K562 (cell line): ENCODE measurements around the gene RNF213. TPM values are rescaled to one million over a fixed set of nuclear protein-coding genes. Genes with fewer than 3 reads are reported as not detected.

Source experiments
- ATAC-seq: fragments of 200-7000 bp; cut with Tn5 transposase; 3 replicates; pipeline ENCODE4 v1.9.1; 2020; ENCODE audit warnings: moderate library complexity
- BruUV-seq: library from RNA; stranded (reverse); fragments of 400-500 nt; replicated peaks from 2 replicates; lab custom pipeline; 2021; lab: Mats Ljungman, UMichigan
- CTCF ChIA-PET: fragments of 300-600 bp; formaldehyde crosslinking; extraction: SDS; loops from one replicate; lab custom pipeline; 2021; ENCODE audit warnings: low intra/inter-chr PET ratio; lab: Yijun Ruan, JAX
- POLR2A ChIA-PET: fragments of 300-600, 350-650 bp; sonication (Branson Sonifier 250); formaldehyde crosslinking; extraction: SDS; loops from one replicate; lab custom pipeline; 2021; ENCODE audit warnings: antibody characterized with exemption, inconsistent platforms; lab: Yijun Ruan, JAX
- DNase-seq, 4 experiments: peaks; one replicate each; pipeline versions ENCODE4 v3.0.0 to v3.0.0-alpha.2; 2011 to 2018; ENCODE audit warnings: low spot score in 3 of 4, mixed read lengths in 3 of 4; ENCODE audit errors: extremely low read depth in 1 of 4
- FAIRE-seq: peaks from 2 replicates; lab custom pipeline; 2011; peaks lifted over from hg19 to GRCh38; lab: Jason Lieb, UNC
- H2AFZ ChIP-seq: 2 replicates; pipeline ENCODE4 v1.6.0; 2011; ENCODE audit warnings: low read depth, low read length, control low read depth, inconsistent platforms
- H3K27ac ChIP-seq: fragments of 200-600 bp; 3 replicates; pipeline ENCODE4 v1.8.0; 2011; ENCODE audit warnings: low read depth, mild to moderate bottlenecking, control low read depth, inconsistent platforms, low read length, moderate library complexity, mixed read lengths; ENCODE audit errors: extremely low read depth
- H3K27me3 ChIP-seq, 2 experiments: fragments of 300-600 bp in 1 of 2; 2 replicates in 1 of 2; 3 replicates in 1 of 2; pipeline versions ENCODE4 v1.6.0 to v1.8.0; 2011; ENCODE audit warnings: inconsistent platforms in 2 of 2, low read length in 2 of 2, mild to moderate bottlenecking in 1 of 2, mixed read lengths in 1 of 2, moderate library complexity in 1 of 2; ENCODE audit not compliant: control insufficient read depth in 2 of 2, insufficient read depth in 2 of 2
- H3K36me3 ChIP-seq: fragments of 300-600 bp; 3 replicates; pipeline ENCODE4 v1.8.0; 2011; ENCODE audit warnings: mild to moderate bottlenecking, low read length, inconsistent platforms; ENCODE audit not compliant: control insufficient read depth, insufficient read depth
- H3K4me1 ChIP-seq, 2 experiments: fragments of 200-600 bp in 1 of 2; replicated peaks in 1 of 2; 2 replicates in 1 of 2; 3 replicates in 1 of 2; pipeline versions ENCODE4 v1.5.1 to v1.8.0; 2011; ENCODE audit warnings: inconsistent platforms in 2 of 2, low read length in 2 of 2, mild to moderate bottlenecking in 1 of 2, mixed read lengths in 1 of 2, moderate library complexity in 1 of 2; ENCODE audit not compliant: control insufficient read depth in 2 of 2, insufficient read depth in 2 of 2
- H3K4me2 ChIP-seq: 2 replicates; pipeline ENCODE4 v1.6.1; 2011; ENCODE audit warnings: low read length, control low read depth, inconsistent platforms, mixed read lengths; ENCODE audit not compliant: insufficient read depth
- H3K4me3 ChIP-seq: fragments of 200-600 bp; sonication (generic), shearing (Covaris generic); 2 replicates; pipeline ENCODE4 v1.5.1; 2016; ENCODE audit warnings: control low read depth, inconsistent platforms
- H3K79me2 ChIP-seq: fragments of 200-600 bp; 3 replicates; pipeline ENCODE4 v1.8.0; 2011; ENCODE audit warnings: low read length, inconsistent platforms; ENCODE audit not compliant: control insufficient read depth, insufficient read depth
- H3K9ac ChIP-seq, 2 experiments: 2 replicates each; pipeline versions ENCODE4 v1.6.0 to v1.6.1; 2011; ENCODE audit warnings: low read depth in 2 of 2, low read length in 2 of 2, control low read depth in 1 of 2, inconsistent platforms in 1 of 2, mild to moderate bottlenecking in 1 of 2, mixed read lengths in 1 of 2; ENCODE audit not compliant: insufficient read depth in 1 of 2
- H3K9me1 ChIP-seq: one replicate; pipeline ENCODE4 v1.6.0; 2011; ENCODE audit warnings: inconsistent platforms, mild to moderate bottlenecking, low read length, moderate library complexity; ENCODE audit not compliant: control insufficient read depth, insufficient read depth
- H3K9me3 ChIP-seq: replicated peaks from 2 replicates; pipeline ENCODE4 v1.5.1; 2011; ENCODE audit warnings: low read depth, low read length, inconsistent platforms; ENCODE audit not compliant: control insufficient read depth, insufficient read depth
- H4K20me1 ChIP-seq: replicated peaks from 2 replicates; pipeline ENCODE4 v1.6.1; 2011; ENCODE audit warnings: low read length, inconsistent platforms, mixed read lengths; ENCODE audit not compliant: control insufficient read depth, insufficient read depth
- CXXC5 ChIP-seq: fragments of 250-450 bp; sonication (Bioruptor Pico); IDR thresholded peaks from 2 replicates; pipeline ENCODE4 v1.8.0; 2022; ENCODE audit warnings: inconsistent platforms, mild to moderate bottlenecking, moderate library complexity
- KDM1A ChIP-seq, 2 experiments: fragments of 450-650 bp; IDR thresholded peaks; 2 replicates each; pipeline ENCODE4 v1.6.1; 2016; ENCODE audit warnings: mild to moderate bottlenecking in 2 of 2
- KLF16 ChIP-seq: IDR thresholded peaks from 2 replicates; pipeline ENCODE4 v1.6.1; 2016; ENCODE audit warnings: antibody characterized with exemption
- MAX ChIP-seq: sonication (generic); formaldehyde crosslinking; IDR thresholded peaks from 2 replicates; pipeline ENCODE4 v1.9.0; 2022; ENCODE audit warnings: mild to moderate bottlenecking, missing genetic modification reagents
- MECOM ChIP-seq: fragments of 250-450 bp; sonication (Bioruptor Pico); IDR thresholded peaks from 2 replicates; pipeline ENCODE4 v1.8.0; 2022; ENCODE audit warnings: inconsistent platforms
- ZNF146 ChIP-seq: IDR thresholded peaks from one replicate; pipeline ENCODE4 v1.6.1; 2018; ENCODE audit warnings: missing compliant biosample characterization; ENCODE audit not compliant: unreplicated experiment
- ZNF217 ChIP-seq: sonication (generic); formaldehyde crosslinking; IDR thresholded peaks from 2 replicates; pipeline ENCODE4 v1.8.0; 2022; ENCODE audit warnings: mild to moderate bottlenecking, missing genetic modification reagents
- ZNF778 ChIP-seq: fragments of 450-650 bp; formaldehyde crosslinking; IDR thresholded peaks from 2 replicates; pipeline ENCODE4 v1.4.0; 2020; ENCODE audit warnings: mild to moderate bottlenecking, moderate library complexity
- WGBS: fragments of 100-300 bp; shearing (Covaris generic); methylation state at CpG from one replicate; pipeline ENCODE4 v1.1.6; 2016; ENCODE audit warnings: low coverage, mixed read lengths; ENCODE audit not compliant: insufficient coverage; ENCODE audit errors: missing lambda C conversion rate; 5-methylcytosine and 5-hydroxymethylcytosine counted together
- in situ Hi-C: fragments of 300-500 bp; cut with MboI; formaldehyde crosslinking; loops from 4 replicates; pipeline ENCODE4 v1.15.0; 2018; ENCODE audit warnings: inconsistent platforms, mixed read lengths
- intact Hi-C: fragments of 100-400 bp; cut with micrococcal nuclease; formaldehyde crosslinking; loops from 2 replicates; pipeline ENCODE4 v1.14.2; 2022
- polyA plus RNA-seq, 8 experiments: library from polyadenylated mRNA; depleted of rRNA in 4 of 8; stranded (reverse) in 5 of 8; unstranded in 3 of 8; fragments of >200 nt; fragmentation: Nextera tagmentation in 2 of 8; fragmentation: Illumina TruSeq in 1 of 8; extraction: Ambion mirVana in 2 of 8; extraction: Trizol in 1 of 8; gene quantifications; 2 replicates each; pipeline versions ENCODE4 v1.2.1 to v1.2.3, GENCODE V29; 2011 to 2014; ENCODE audit warnings: inconsistent platforms in 1 of 8, missing spikeins in 1 of 8
- total RNA-seq, 7 experiments: library from RNA; depleted of rRNA in 6 of 7; stranded (reverse); fragments of >200 nt in 6 of 7; fragmentation: Illumina TruSeq in 2 of 7; extraction: Trizol in 2 of 7; gene quantifications; 2 replicates each; pipeline versions ENCODE4 v1.2.1 to v1.2.3, GENCODE V29; 2011 to 2021; ENCODE audit warnings: low replicate concordance in 1 of 7
- TF ChIP-seq, protein P1 (sequence below): sonication (generic); formaldehyde crosslinking; IDR thresholded peaks from 2 replicates; pipeline ENCODE4 v1.8.0; 2023; ENCODE audit warnings: missing genetic modification reagents, mild to moderate bottlenecking, borderline replicate concordance

RNF213 gene
- total and polyA plus RNA-seq, 9 of the 15 experiments (the other 6 are each of a cell fraction or from before 2014, with no cell fraction given) = 5.3 to 33.6 (median 17.9) TPM

DNA sequence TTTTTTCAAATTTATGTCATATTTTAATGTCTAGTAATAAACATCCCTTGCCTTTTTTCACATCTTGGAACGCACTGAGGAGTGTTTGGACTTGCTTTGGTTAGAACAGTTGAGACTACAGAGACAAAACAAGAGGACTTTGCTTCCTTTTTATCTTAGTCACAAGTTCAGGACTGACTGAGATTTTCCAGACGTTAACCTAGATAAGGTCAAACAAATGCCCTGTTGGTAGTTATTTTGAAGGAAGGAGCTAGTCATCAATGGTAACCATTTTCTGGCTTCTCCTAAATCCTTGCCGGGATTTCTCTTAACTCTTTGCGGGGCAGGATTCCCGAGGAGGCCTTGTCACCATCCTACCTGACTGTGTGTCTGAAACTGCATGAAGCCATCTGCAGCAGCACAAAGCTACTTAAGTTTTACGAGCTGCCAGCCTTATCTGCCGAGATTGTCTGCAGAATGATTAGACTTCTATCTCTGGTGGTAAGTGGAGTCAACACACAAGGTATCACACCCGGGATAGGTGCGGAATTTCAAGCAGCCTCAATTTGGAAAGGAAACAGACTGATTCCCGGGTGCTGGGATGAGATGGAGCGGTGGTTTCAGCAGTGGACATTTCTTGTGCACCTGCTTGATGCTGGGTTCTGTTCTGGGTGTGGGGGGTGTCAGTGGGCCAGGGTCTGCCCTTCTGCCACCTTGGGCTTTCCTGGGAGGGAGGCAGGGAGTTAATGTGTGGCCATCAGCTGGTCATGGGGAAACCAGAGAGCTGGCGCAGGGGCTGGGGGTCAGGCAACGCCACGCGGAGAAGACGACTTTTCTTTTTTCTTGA, 48.3 kb downstream of the RNF213 start:
- peaks cover 47% of the 10 kb centered on the region for H3K36me3 ChIP-seq
- H3K4me2 ChIP-seq = no peak overlapping the region
- ATAC-seq (no peak), DNase-seq (no peak), FAIRE-seq (no peak)
- TF ChIP-seq KDM1A (IDR thresholded peaks at IDR 0.05) (0 out of 4 replicates have a peak, but pooled peaks of 1 of the 2 experiments have one; percentile 17), ZNF146 (CRISPR knock-in tag) (no peak), CXXC5 (CRISPR knock-in tag) (no peak)
- H3K79me2 ChIP-seq = peaks cover 4% of the 10 kb centered on the region; the same call in 2 of the 3 replicates
- H3K9ac ChIP-seq = no peak overlapping the region
- ChIA-PET CTCF (no interaction called here), POLR2A (interaction anchor here (0.6 to 0.9 kb wide), 4 partner anchors 10 to 220 kb away, joined by 3 to 4 read pairs (median 3); no protein-coding TSS in a partner anchor)
- H3K9me3 ChIP-seq = no peaks in the 10 kb centered on the region
- WGBS = 77% methylated on average over 14 of the region's 16 CpGs
- H2AFZ ChIP-seq = no peak overlapping the region
- H3K27me3 ChIP-seq = no peaks in the 10 kb centered on the region
- intact Hi-C loops (no loop called here), in situ Hi-C loops (no loop called here)
- no peaks in the 10 kb centered on the region for H3K4me1 ChIP-seq
- no peaks in the 10 kb centered on the region for H4K20me1 ChIP-seq
- no TSS peak for BruUV-seq
- H3K27ac ChIP-seq = no peak overlapping the region
- no peak overlapping the region for H3K4me3 ChIP-seq
- no peaks in the 10 kb centered on the region for H3K9me1 ChIP-seq

DNA sequence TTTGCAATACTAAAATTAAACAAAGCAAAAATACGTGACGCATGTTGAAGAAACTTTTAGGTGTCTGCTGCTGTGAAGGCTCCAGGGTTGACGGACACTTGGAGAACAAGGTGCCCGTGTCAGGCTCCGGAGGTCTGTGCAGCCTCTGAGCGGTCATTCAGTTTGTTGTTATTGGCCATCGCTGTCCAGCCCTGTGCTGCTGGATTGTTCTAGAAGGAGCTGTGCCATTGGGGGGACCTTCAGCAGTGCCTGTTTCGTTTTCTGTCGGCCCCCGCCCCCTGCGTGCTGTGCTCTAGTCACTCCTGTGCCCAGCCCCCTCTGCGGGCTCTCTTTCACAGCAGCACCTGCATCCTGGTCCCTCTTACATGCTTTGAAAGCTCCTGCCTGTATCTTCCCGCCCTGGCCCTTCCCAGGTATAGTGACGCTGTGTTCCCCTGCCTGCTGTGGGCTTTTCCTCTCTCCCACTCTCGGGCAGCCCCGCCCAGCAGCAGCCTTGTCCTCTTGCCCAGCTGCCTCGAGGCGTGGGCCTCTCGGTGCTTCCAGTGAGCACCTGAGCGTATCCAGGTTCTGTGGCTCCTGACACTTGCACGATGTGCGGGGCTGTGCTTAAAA, 50.7 kb downstream of the RNF213 start:
- Histone ChIP-seq H3K9me3 (no peaks in the 10 kb centered on the region), H3K4me3 (no peak overlapping the region), H3K27me3 (no peaks in the 10 kb centered on the region), H3K9ac (no peak overlapping the region; a peak in 1 of 4 replicates), H3K36me3 (peaks cover 45% of the 10 kb centered on the region), H3K4me1 (no peaks in the 10 kb centered on the region), H3K79me2 (peaks cover 4% of the 10 kb centered on the region; the same call in 2 of the 3 replicates), H3K9me1 (no peaks in the 10 kb centered on the region), H2AFZ (no peak overlapping the region), H3K27ac (no peak overlapping the region), H4K20me1 (no peaks in the 10 kb centered on the region), H3K4me2 (no peak overlapping the region)
- no TSS peak for BruUV-seq
- DNase-seq (no peak), FAIRE-seq (no peak), ATAC-seq (no peak)
- ChIA-PET CTCF (no interaction called here), POLR2A (no interaction called here)
- in situ Hi-C loops = no loop called here
- intact Hi-C loops = no loop called here
- 84% methylated on average over 20 of the region's 22 CpGs for WGBS
- TF ChIP-seq MECOM (CRISPR knock-in tag) = no peak
- TF ChIP-seq MAX (CRISPR knock-in tag) = no peak
- no peak for TF ChIP-seq KLF16
- TF ChIP-seq ZNF217 (CRISPR knock-in tag) = no peak
- TF ChIP-seq, protein P1, sequence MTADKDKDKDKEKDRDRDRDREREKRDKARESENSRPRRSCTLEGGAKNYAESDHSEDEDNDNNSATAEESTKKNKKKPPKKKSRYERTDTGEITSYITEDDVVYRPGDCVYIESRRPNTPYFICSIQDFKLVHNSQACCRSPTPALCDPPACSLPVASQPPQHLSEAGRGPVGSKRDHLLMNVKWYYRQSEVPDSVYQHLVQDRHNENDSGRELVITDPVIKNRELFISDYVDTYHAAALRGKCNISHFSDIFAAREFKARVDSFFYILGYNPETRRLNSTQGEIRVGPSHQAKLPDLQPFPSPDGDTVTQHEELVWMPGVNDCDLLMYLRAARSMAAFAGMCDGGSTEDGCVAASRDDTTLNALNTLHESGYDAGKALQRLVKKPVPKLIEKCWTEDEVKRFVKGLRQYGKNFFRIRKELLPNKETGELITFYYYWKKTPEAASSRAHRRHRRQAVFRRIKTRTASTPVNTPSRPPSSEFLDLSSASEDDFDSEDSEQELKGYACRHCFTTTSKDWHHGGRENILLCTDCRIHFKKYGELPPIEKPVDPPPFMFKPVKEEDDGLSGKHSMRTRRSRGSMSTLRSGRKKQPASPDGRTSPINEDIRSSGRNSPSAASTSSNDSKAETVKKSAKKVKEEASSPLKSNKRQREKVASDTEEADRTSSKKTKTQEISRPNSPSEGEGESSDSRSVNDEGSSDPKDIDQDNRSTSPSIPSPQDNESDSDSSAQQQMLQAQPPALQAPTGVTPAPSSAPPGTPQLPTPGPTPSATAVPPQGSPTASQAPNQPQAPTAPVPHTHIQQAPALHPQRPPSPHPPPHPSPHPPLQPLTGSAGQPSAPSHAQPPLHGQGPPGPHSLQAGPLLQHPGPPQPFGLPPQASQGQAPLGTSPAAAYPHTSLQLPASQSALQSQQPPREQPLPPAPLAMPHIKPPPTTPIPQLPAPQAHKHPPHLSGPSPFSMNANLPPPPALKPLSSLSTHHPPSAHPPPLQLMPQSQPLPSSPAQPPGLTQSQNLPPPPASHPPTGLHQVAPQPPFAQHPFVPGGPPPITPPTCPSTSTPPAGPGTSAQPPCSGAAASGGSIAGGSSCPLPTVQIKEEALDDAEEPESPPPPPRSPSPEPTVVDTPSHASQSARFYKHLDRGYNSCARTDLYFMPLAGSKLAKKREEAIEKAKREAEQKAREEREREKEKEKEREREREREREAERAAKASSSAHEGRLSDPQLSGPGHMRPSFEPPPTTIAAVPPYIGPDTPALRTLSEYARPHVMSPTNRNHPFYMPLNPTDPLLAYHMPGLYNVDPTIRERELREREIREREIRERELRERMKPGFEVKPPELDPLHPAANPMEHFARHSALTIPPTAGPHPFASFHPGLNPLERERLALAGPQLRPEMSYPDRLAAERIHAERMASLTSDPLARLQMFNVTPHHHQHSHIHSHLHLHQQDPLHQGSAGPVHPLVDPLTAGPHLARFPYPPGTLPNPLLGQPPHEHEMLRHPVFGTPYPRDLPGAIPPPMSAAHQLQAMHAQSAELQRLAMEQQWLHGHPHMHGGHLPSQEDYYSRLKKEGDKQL (CRISPR knock-in tag) = no peak
- no peak for TF ChIP-seq ZNF778
